ENCODE data around the gene PRUNE2.

GRCh38 chr9:76877961-76878360, 28.0 kb downstream of the PRUNE2 start:
- TF ChIP-seq CTCF (IDR thresholded peaks at IDR 0.05; ENCODE audit: insufficient read depth, low read depth, low read length) (no peak), EZH2 (IDR thresholded peaks at IDR 0.05; ENCODE audit: insufficient read depth, low read length) (no peak)
